Activated CD4-positive, CD25-positive, alpha-beta regulatory T cell (primary cell): ENCODE results near the gene GIMAP1.

Experiments
- DNase-seq, 4 experiments: peaks; one replicate each; lab custom pipeline; 2025; lab: John Stamatoyannopoulos, UW

The GIMAP1 gene

DNA sequence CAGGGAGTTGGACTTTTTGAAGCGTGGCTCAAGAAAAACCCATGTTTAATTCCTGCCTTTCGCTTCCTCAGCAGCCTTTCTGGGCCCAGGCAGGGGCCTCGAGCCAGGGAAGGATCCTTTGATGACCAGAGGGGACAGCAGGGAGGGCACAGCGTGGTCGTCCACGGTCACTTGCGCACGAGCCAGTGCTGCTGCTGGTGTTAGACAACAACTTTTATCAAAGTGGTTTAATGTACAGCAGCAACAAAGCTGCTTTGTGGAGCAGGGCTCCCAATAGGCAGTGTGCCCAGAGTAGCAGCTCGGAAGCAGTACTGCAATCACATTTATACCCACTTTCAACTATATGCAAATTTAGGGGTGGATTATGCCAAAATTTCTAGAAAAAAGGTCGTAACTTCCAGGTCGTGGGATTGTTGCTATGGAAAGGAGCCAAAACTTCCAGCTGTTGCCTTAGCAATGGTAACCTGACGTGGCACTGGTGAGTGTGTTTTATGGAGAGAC is 6.1 kb downstream of the GIMAP1 start:
- no peak for DNase-seq

DNA sequence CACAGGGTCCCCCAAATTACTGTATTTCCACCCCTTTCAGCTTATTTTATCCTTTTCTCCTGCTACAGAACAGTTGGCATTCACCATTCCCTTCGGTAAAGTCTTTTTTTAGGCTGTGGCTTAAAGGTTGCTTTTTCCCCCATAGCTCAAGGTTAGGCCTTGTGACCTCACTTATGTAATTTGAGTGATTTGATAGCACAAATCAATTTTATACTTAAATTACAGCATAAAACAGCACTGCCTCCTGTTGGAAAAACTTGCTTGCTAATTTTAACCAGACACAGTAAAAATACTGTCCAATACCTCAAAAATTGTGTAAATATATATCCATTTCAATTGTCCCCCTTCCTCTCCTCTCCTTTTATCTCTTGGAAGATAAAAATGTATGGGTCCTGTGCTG is 7.1 kb downstream of the GIMAP1 start:
- no peak for DNase-seq

DNA sequence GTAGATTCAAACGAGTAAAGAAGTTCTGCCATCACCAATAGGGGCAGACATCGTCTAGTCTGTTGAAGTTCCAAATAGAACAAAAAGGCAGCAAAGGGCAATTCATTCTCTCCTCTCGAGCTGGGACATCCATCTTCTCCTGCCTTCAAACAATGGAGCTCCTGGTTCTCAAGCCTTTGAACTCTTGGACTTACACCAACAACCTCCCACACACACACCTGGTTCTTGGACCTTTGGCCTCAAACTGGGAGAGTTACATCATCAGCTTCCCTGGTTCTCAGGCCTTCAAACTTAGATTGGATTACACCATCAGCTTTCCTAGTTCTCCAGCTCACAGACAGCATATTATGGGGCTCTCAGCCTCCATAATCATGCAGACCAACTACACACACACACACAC is 11.0 kb downstream of the GIMAP1 start:
- no peak for DNase-seq

DNA sequence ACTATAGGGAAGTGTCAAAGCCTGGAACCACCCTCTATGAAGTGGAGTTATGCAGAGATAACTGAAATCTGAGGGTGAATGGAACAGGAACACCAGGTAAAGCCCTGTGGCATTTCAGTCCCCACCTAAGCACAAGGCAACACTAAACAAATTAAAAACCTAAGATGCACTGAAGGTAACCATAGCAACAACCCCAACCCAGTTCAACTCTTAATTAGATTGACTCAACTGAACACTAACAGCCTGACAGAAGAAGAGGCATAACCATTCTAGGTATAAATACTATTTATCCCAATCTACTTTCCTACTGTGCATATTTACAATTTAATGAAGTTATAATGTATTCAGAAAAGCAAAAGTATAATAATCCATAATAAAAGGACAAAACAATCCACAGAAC is 11.6 kb downstream of the GIMAP1 start:
- no peak for DNase-seq

DNA sequence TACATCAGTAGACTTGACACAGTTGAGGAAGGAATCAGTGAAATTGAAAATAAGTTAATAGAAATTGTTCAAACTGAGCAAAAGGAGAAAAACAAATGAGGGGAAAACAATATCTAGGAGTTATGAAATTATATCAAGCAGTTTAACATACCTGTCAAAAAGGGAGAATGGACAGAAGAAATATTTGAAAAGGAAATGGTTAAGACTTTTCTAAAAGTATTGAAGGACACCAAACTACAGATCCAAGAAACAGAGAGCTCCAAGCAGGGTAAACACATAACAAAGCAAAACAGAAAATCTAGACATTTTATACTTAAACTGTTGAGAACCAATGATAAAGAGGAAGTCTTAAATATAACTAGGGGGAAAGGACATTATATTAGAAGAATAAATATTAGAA is 12.2 kb downstream of the GIMAP1 start:
- DNase-seq, result no peak

DNA sequence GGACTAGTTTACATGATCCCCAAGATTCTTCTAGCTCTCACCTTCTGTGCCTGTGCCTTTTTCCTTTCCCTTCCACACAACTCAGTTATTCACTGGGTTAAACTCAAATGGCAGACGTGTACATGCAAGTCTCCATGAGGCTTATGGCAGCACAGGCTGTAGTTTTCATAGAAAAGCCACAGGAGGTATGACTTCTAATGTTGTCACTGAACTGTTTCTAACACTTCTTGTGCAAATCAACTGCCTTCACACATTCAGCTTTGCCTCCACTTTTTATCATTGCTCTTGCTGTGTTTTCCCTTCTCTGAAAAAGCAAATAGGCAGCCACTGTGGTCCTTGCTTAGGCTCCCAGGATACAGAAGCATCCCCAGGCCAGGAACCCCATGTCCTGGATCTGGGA is 15.5 kb downstream of the GIMAP1 start:
- DNase-seq, result no peak

DNA sequence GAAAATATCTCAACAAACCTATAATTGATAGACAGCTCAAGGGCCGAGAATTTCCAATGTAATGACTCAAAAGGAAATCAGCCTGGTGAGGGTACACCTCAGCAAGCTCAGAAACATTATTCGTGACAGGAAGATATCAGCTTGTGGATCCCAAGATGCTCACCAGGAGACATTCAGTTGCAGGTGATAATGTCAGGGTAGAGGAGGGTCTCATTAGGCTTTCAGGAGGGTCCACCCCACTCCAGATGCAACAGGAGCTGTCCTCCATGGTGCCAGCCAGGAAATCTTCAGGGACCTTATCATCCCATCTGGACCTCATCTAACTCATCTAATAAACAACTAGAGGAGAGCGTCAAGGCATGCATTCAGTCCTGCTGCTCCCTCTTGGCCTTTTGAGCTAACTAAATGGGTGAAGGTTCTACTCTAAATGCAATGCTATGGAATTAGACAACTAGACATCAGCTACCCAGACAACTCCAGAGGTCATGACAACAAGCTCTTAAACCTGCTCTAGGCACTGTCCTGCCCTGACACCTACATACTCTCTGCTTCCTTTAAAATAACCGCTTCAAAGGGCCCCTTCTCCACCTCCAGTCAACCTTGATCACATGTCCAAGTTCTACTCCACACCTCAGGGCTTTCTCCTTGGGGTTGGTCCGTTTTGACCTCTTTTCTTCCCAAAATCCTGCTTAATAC is 16.5 kb downstream of the GIMAP1 start:
- no peak for DNase-seq

DNA sequence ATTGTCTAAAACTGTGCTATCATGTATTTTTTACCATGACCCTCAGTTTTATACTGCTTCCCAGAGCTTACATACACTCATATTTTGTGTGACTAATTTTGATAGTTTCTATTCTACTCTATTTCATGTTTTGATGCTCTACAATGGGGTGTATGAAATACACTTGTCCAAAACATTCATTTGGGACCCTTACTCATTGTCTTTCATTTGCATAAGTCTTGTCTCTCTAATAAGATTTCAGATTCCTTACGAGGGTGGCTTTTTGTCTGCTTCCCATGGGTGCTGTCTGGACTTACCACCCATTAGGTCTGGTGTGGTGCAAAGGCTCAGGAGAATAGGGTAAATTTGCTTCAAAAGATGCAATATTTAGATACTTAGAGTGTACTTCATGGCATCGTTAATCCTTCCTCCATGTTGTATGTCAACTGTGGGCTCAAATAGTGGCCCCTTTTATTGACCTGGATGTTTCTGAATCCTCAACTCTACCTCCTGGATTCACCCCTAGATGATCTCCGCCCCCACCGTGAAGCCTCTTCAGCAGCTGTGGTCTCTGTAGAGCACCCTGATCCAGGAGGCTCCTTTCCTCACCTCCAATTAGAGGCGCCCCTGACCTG is 17.2 kb downstream of the GIMAP1 start:
- DNase-seq, result no peak

DNA sequence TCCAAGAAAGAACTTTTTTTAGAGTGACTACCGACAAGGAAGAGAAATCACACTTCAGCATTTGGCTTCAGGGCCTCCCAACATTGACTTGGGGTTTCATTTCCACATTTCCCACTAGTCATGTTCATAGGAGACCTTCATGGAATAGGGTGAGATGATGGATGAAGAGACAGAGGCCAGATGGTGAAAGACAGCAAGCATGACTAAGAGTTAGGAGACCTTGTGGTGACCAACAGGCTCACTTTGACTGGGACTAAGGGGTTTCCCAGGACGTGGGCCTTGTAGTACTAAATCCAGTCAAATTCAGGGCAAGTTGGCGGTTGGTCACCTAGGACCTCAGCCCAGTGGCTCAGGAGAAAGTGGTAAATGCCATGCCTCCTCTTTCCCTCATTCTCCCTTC is 17.8 kb downstream of the GIMAP1 start:
- DNase-seq, result no peak

DNA sequence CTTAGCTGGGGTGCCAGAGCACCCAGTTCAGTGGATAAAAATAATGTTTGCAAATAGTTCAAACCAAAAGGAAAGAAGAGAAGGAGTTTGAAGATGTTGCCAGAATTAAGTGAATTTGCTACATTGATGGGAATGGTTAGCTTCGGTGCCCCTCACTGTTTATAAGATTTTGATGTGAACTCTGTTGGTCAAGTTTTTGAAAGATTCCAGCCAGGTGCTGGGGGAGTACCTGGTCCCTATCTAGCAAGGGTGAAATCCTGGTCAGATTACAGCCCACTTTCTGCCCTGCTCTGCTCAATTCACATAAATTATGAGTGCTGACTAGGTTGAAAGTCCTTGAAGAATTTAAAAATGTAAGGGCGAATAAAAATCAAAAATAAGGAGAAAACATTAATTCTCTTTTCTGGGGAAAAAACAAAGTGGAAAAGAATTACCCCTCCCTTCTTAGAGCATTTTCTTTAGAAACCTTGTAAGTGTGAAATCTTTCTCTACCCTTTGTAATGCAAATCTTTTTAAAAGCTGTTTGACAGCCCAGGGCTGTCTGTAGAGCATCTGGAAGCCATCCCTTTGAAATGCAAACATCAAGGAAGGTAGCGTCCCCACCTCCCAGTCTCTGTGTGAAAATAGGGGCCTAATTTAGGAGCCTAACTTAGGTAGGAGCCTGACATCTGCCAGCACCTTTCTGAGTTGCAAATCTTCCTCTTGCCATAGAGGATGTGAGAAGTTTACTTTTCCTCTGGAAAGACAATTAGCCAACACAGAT is 19.4 kb downstream of the GIMAP1 start:
- no peak for DNase-seq

DNA sequence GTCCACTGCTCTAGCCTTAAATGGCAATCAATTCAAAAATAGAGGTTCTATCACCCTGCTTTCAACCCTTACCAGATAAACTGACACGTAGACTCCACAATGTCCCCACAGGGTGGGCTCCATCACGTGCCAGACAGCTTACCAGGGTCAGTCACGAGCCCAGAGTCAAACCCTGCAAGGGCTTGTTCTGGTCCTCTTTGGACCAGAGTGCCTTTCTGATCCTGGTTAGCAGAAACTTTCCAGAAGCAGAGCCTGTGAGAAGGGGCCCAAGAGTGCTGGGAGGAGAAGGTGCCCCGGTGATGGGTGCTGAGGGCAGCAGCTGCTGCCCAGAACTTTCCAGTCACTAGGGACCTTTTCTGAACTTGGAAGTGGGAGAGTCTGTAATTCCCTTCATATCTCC is 20.5 kb downstream of the GIMAP1 start:
- no peak for DNase-seq

DNA sequence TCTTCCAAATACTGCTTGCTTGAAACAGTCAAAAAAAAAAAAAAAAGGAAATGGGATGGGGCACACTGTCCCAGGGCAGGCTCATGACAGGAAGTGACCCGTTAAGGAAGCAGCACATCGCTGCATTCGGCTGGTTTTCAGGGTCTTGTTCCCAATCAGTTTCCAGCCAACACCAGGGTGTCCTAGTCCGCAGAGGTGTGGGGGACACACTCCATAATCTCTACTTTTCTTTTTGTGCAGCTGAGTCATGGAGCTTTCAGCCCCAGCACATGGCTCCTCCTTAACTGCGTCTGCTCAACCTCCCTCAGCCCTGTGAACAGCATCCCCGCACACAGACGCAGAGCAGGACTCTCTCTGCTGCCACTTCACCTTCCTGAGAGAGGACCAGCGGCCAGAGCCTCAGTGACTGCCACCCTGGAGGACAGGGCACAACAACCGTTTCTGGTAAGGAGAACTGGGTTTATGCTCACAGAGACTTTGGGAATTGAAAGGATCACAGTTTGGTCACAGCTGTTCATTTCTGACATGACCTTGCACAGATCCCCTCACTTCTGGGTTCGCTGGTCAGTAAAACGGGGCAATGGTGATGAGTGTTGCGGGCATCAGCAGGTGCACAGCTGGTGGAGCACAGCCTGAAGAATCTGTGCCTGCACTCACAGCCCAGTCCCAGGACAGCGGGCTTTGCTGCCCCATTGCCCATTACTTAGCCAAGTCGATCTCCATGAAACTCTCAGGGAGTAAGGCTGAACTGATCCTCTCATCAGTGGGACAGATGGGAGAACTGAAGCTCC is 21.0 kb downstream of the GIMAP1 start, which contains the start of gene GIMAP5:
Gene GIMAP5 (plus strand): TSS at position 154 of the 791 bp plus-strand sequence. CDS start 3,467 bp downstream, outside the sequence.
- peak in 2 of 4 experiments; percentile 26 to 30 for DNase-seq

DNA sequence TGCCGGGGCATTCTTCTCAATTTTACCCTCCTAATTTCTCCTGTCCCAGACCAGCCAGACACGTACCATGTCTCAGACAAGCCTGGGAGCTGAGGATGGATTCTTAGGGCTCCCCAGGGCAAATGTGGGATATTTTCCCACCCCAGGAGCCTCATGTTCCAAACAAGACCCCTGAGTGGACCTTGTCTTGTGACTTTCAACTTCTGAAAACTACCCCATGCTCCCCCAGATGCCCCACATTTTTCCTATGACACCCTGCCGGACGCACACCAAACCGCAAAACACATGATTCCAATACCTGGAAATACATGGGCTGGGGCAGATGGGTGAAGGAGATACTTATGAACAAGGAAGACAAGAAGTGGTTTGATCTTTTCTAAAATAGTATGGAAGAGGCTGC is 21.7 kb downstream of the GIMAP1 start:
- no peak for DNase-seq

DNA sequence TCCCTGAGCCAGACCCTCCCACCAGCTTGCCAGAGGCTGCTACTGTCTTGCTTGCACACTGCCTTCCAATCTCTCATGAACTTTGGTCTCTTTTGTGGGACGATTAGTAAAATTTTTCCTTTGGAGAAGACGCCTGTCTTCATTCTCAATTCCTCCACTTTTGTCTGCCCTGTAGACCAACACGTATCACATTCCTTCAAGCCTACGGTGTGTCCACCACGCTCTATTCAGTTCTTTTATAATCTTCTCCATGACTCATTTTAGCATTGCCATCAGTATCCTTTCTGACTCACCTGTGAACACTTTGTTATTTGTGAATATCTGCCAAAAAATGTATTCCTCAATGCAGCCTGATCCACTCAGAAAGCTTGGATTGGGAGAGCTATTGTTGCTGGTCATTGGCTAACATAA is 22.2 kb downstream of the GIMAP1 start:
- no peak for DNase-seq

DNA sequence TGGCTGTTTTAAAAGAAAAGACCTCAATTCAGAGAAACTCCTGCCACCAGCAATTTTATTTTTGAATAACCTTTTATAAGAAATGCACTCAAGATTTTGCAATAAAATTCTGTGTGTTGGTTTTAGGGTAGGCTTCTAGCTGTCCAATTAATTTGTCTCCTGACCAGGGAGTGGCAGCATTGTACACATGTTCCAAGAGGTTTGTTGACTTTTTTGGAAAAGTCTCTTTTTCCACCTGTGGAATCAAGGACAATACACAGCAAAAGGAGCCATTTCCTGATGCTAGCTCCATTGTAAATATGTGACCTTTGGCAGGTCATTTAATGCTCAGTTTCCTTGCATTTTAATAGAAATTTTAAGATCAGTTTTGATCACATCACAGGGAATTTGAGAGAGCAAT is 22.6 kb downstream of the GIMAP1 start:
- DNase-seq, result no peak

DNA sequence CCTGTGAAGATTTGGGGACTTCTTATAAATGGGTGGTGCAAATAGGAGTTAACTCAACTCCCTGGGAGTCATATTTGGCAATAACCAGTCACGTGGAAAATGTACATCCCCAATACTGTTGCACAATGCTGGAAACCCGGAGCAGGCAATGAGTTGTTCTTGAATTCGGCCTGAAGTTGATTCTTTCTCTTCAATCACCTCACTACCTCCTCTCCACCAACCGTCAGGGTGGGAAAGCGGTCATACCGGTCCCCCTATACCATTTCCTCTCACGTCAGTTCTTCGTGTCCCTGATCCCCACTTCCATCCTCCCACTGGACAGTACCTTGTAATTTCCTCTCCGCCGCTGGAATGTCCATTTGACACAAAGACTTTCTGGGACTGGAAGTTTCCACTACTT is 23.6 kb downstream of the GIMAP1 start:
- no peak for DNase-seq

DNA sequence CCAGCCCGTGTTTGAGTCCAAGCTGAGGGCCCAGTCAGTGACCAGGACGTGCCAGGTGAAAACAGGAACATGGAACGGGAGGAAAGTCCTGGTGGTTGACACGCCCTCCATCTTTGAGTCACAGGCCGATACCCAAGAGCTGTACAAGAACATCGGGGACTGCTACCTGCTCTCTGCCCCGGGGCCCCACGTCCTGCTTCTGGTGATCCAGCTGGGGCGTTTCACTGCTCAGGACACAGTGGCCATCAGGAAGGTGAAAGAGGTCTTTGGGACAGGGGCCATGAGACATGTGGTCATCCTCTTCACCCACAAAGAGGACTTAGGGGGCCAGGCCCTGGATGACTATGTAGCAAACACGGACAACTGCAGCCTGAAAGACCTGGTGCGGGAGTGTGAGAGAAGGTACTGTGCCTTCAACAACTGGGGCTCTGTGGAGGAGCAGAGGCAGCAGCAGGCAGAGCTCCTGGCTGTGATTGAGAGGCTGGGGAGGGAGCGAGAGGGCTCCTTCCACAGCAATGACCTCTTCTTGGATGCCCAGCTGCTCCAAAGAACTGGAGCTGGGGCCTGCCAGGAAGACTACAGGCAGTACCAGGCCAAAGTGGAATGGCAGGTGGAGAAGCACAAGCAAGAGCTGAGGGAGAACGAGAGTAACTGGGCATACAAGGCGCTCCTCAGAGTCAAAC is 26.0 kb downstream of the GIMAP1 start:
- DNase-seq, result no peak

DNA sequence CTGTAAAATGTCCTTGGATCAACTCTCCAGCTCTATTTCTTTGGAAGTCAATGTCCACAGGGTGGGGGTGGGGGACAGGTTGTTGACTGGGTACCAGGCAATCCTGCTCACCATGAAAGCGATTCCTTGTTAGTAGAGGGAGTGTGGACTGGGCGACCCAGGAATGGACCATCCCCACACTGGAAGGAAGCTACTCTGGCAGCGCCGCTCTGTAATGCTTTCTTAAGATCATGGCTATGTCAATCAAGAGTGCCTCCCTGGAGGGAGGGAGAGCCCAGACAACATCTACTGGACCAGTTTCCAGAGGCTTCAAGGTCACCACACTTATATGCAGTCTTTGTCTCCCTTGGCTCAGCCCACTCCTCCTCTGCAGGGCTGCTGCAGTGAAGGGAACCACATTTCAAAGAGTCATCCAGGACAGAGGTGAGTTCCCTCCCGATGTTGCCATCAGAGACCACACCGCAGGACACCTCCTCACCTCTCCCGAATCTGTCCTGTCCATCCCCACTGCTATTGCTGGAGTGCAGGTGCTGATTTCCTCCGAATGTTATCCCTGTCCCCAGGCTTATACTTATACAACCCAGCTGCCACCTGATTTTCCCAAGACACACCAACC is 27.7 kb downstream of the GIMAP1 start:
- no peak for DNase-seq

DNA sequence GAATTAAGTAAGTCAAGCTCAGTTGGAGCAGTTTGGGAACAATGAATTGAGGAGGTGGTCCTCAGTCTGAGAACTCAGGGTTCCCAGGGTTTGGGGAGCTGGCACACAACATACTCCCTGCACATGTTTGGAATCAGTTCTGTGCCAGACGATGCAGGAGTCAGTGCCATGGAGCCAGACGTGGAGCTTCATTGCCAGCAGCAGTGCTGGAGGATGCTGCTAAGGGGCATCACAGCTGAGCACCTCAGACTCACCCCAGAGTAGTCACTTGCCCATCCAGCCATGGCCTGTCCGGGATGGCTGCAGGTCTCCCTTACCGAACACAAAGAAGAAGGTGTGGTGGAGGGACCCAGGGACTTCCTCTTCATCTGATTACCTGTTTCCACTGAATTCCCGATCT is 28.7 kb downstream of the GIMAP1 start:
- DNase-seq, result no peak

DNA sequence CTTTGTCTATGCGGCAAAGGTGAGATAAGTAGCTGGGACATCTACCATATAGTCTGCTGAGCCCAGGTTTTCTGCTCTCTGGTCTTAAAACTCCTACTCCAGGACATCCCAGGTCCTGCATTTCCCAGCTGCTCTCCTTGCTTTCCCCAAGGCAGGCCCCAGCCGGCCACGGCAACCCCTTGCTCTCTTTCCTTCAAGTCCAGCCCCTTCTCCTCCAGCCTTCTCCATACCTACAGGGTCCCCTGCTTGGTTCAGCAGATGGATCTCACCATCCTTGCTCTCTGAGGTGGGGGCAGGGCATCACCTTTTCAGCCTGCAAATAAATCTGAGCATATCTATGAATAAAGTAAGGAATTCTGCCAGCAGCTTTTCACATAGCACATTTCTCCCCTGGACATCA is 29.5 kb downstream of the GIMAP1 start:
- DNase-seq, result no peak

DNA sequence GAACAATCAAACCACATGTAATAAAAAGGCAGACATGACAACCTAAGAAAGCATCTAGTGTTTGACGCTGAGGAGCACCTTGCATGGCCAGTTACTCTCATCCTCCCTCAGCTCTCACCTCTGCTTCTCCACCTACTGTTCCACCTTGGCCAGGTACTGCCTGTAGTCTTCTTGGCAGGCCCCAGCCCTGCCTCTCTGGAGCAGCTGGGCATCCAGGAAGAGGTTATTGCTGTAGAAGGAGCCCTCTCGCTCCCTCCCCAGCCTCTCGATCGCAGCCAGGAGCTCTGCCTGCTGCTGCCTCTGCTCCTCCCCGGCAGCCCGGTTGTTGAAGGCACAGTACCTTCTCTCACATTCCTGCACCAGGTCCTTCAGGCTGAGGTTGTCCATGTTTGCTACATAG is 30.5 kb downstream of the GIMAP1 start:
- no peak for DNase-seq
